ENCODE data around the gene CAP1. TPM values are rescaled to one million over a fixed set of nuclear protein-coding genes. Genes with fewer than 3 reads are reported as not detected.

CAP1 gene
- total and polyA plus RNA-seq, 2 donors (not counting 3 experiments of a cell fraction or from before 2014, with no cell fraction given) = 191 to 427 TPM

GRCh38 chr1:40053138-40053887 lies 12.8 kb downstream of the CAP1 start:
- no peaks in the 10 kb centered on the region for H3K9me1 ChIP-seq (replicated peaks; ENCODE audit: control insufficient read depth, extremely low read depth, insufficient read depth, low read length)
- peaks cover 2 to 4% of the 10 kb centered on the region in 2 experiments for H3K36me3 ChIP-seq (ENCODE audit: control insufficient read depth in 2 of 2, extremely low read depth in 1 of 2, insufficient read depth in 2 of 2, low read length in 2 of 2)
- no peak for FAIRE-seq
- no peak overlapping the region for H3K27ac ChIP-seq (ENCODE audit: insufficient read depth, low read depth, low read length)
- H3K4me1 ChIP-seq (ENCODE audit: control insufficient read depth, extremely low read depth, insufficient read depth, low read length) = peaks cover 22% of the 10 kb centered on the region
- H3K4me2 ChIP-seq (ENCODE audit: insufficient read depth, low read length) = no peak overlapping the region
- H3K9ac ChIP-seq (replicated peaks; ENCODE audit: extremely low read depth, insufficient read depth, low read length) = no peak overlapping the region
- intact Hi-C loops (cut with micrococcal nuclease) (no loop called here), dilution Hi-C loops (cut with MboI; ENCODE audit: extremely low pct_ligation_motif_present, low sequenced_read_pairs) (no loop called here)
- H4K20me1 ChIP-seq (replicated peaks; ENCODE audit: control insufficient read depth, extremely low read depth, insufficient read depth, low read length) = no peaks in the 10 kb centered on the region
- CTCF ChIA-PET = interaction anchor here (1.7 kb wide), 1 partner anchor 14 kb away, joined by 6 read pairs; no protein-coding TSS in a partner anchor
- TF ChIP-seq MAX (IDR thresholded peaks at IDR 0.05; ENCODE audit: insufficient read depth, insufficient read length) = no peak
- TF ChIP-seq, protein P1, sequence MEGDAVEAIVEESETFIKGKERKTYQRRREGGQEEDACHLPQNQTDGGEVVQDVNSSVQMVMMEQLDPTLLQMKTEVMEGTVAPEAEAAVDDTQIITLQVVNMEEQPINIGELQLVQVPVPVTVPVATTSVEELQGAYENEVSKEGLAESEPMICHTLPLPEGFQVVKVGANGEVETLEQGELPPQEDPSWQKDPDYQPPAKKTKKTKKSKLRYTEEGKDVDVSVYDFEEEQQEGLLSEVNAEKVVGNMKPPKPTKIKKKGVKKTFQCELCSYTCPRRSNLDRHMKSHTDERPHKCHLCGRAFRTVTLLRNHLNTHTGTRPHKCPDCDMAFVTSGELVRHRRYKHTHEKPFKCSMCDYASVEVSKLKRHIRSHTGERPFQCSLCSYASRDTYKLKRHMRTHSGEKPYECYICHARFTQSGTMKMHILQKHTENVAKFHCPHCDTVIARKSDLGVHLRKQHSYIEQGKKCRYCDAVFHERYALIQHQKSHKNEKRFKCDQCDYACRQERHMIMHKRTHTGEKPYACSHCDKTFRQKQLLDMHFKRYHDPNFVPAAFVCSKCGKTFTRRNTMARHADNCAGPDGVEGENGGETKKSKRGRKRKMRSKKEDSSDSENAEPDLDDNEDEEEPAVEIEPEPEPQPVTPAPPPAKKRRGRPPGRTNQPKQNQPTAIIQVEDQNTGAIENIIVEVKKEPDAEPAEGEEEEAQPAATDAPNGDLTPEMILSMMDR (IDR thresholded peaks at IDR 0.05; ENCODE audit: extremely low read depth in 1 of 2, insufficient read depth in 1 of 2, low read depth in 1 of 2, low read length in 2 of 2) = no peak
- no peak for TF ChIP-seq POLR2A (IDR thresholded peaks at IDR 0.05; ENCODE audit: low read depth, low read length)
- TF ChIP-seq JUN (IDR thresholded peaks at IDR 0.05; ENCODE audit: borderline replicate concordance, insufficient read depth, insufficient read length, low read depth) = no peak
- no peak for TF ChIP-seq EZH2 (IDR thresholded peaks at IDR 0.05; ENCODE audit: borderline replicate concordance, low read depth, low read length, severe bottlenecking)
- peaks cover 96% of the 10 kb centered on the region for H3K79me2 ChIP-seq (ENCODE audit: control insufficient read depth, insufficient read depth, low read length)
- no TSS peak for BruUV-seq (replicated peaks)
- H3K27me3 ChIP-seq (ENCODE audit: control insufficient read depth in 2 of 2, insufficient read depth in 2 of 2, low read length in 2 of 2) = no peaks in the 10 kb centered on the region
- H2AFZ ChIP-seq (ENCODE audit: low read depth, low read length) = no peak overlapping the region
- POLR2A ChIA-PET = no interaction called here
- no peak overlapping the region for H3K4me3 ChIP-seq (replicated peaks in 1 of 3; ENCODE audit: insufficient read depth in 1 of 3, low read depth in 1 of 3, low read length in 3 of 3)
- no peak for DNase-seq (ENCODE audit: low read depth, low spot score)
- no peaks in the 10 kb centered on the region for H3K9me3 ChIP-seq (replicated peaks; ENCODE audit: control insufficient read depth, insufficient read depth, low read length)
